Renal cortical epithelial cell (primary cell): ENCODE data around the gene TPR. TPM values are rescaled to one million over a fixed set of nuclear protein-coding genes. Genes with fewer than 3 reads are reported as not detected.
"Not testable (repeated sequence)": the region's sequence is repeated elsewhere in the genome, so short reads cannot be mapped to it uniquely, and the experiment has no call there.

ENCODE experiments used
- DNase-seq: peaks from one replicate; pipeline ENCODE4 v3.0.0-alpha.2; 2011; ENCODE audit warnings: low read depth
- total RNA-seq: library from RNA; depleted of rRNA; stranded (reverse); fragments of >200 nt; gene quantifications from 2 replicates; pipeline ENCODE4 v1.2.3, GENCODE V29; 2014

Gene TPR
- total RNA-seq, result 50.7 and 106 TPM in 2 replicates

GRCh38 chr1:186375152-186375928, at the start of gene TPR, which contains the start of gene ODR4:
TPR (minus strand) TSS chr1:186375253; CDS start chr1:186375028, 225 bp downstream.
ODR4 (plus strand) TSS chr1:186375838; CDS start chr1:186379786, 3,948 bp downstream.
- peak; percentile 98 for DNase-seq

- no peak for DNase-seq
Observed at GRCh38 chr1:186424539-186424938, 49.5 kb upstream of the TPR start.

GRCh38 chr1:186421446-186421845, 46.4 kb upstream of the TPR start:
- no peak for DNase-seq

GRCh38 chr1:186420923-186421322, 45.9 kb upstream of the TPR start:
- DNase-seq, result no peak

GRCh38 chr1:186420311-186420710, 45.3 kb upstream of the TPR start:
- no peak for DNase-seq

- DNase-seq, result no peak
Observed at GRCh38 chr1:186418503-186418902, 43.5 kb upstream of the TPR start.

GRCh38 chr1:186413319-186413718, 38.3 kb upstream of the TPR start:
- no peak for DNase-seq

- no peak for DNase-seq
Observed at GRCh38 chr1:186409091-186409490, 34.0 kb upstream of the TPR start.

GRCh38 chr1:186404454-186405051, 29.5 kb upstream of the TPR start:
- DNase-seq, result peak; percentile 34

GRCh38 chr1:186403632-186404031, 28.6 kb upstream of the TPR start:
- DNase-seq, result no peak

- not testable (repeated sequence) for DNase-seq
Observed at GRCh38 chr1:186401446-186401845, 26.4 kb upstream of the TPR start.

- DNase-seq, result not testable (repeated sequence)
Observed at GRCh38 chr1:186392711-186393110, 17.7 kb upstream of the TPR start.

- no peak for DNase-seq
Observed at GRCh38 chr1:186391841-186392240, 16.8 kb upstream of the TPR start.

- no peak for DNase-seq
Observed at GRCh38 chr1:186390925-186391324, 15.9 kb upstream of the TPR start.

- no peak for DNase-seq
Observed at GRCh38 chr1:186386725-186387383, 11.8 kb upstream of the TPR start.

GRCh38 chr1:186375929-186376319, 871 bp upstream of the TPR start:
- DNase-seq, result peak; percentile 71

- DNase-seq, result peak; percentile 34
Observed at GRCh38 chr1:186374303-186375151, 526 bp downstream of the TPR start.

- not testable (repeated sequence) for DNase-seq
Observed at GRCh38 chr1:186347837-186348691, 27.0 kb downstream of the TPR start.

- DNase-seq, result no peak
Observed at GRCh38 chr1:186340772-186341171, 34.3 kb downstream of the TPR start.

GRCh38 chr1:186337554-186337953, 37.5 kb downstream of the TPR start:
- no peak for DNase-seq

- DNase-seq, result no peak
Observed at GRCh38 chr1:186330758-186331157, 44.3 kb downstream of the TPR start.
